SU-DHL-6 (cell line): ENCODE data around the gene TRIM58.

Experiments used
- H2AFZ ChIP-seq: fragments of 200-600 bp; sonication (generic); 2 replicates; pipeline ENCODE4 v1.6.1; 2014; ENCODE audit warnings: low read depth, mild to moderate bottlenecking, moderate library complexity, mixed read lengths, antibody characterized with exemption, low read length; ENCODE audit not compliant: severe bottlenecking
- H3F3A ChIP-seq: fragments of 200-600 bp; shearing (Covaris generic); 2 replicates; pipeline ENCODE4 v1.6.0; 2016; ENCODE audit warnings: antibody characterized with exemption, mild to moderate bottlenecking; ENCODE audit not compliant: insufficient read depth
- H3K27ac ChIP-seq: fragments of 200-600 bp; sonication (generic); 2 replicates; pipeline ENCODE4 v1.5.1; 2016; ENCODE audit warnings: low read depth, mild to moderate bottlenecking, low read length, moderate library complexity, mixed read lengths
- H3K27me3 ChIP-seq: fragments of 200-600 bp; sonication (generic), shearing (Covaris generic); 2 replicates; pipeline ENCODE4 v1.6.0; 2014; ENCODE audit warnings: mild to moderate bottlenecking, low read length
- H3K36me3 ChIP-seq: fragments of 200-600 bp; sonication (generic); 2 replicates; pipeline ENCODE4 v1.6.1; 2014; ENCODE audit warnings: mild to moderate bottlenecking, low read length, mixed read lengths
- H3K4me2 ChIP-seq: fragments of 300-600, 200-600 bp; shearing (Covaris generic), sonication (generic); 2 replicates; pipeline ENCODE4 v1.6.0; 2014; ENCODE audit warnings: low read length, low read depth, mild to moderate bottlenecking; ENCODE audit not compliant: poor library complexity, severe bottlenecking
- H3K4me3 ChIP-seq: fragments of 200-600 bp; sonication (generic); 2 replicates; pipeline ENCODE4 v1.5.1; 2014; ENCODE audit warnings: antibody characterized with exemption, low read length, mild to moderate bottlenecking, mixed read lengths; ENCODE audit not compliant: insufficient read depth, poor library complexity, severe bottlenecking
- H3K79me2 ChIP-seq: fragments of 200-600 bp; sonication (generic); 2 replicates; pipeline ENCODE4 v1.6.1; 2014; ENCODE audit warnings: mild to moderate bottlenecking, low read length, moderate library complexity; ENCODE audit not compliant: insufficient read depth
- H3K9ac ChIP-seq: fragments of 200-600 bp; sonication (generic); 2 replicates; pipeline ENCODE4 v1.7.0; 2014; ENCODE audit warnings: mild to moderate bottlenecking, low read length
- H3K9me2 ChIP-seq: fragments of 200-600 bp; sonication (generic); replicated peaks from 2 replicates; pipeline ENCODE4 v1.6.1; 2014; ENCODE audit warnings: low read length; ENCODE audit not compliant: insufficient read depth
- H3K9me3 ChIP-seq: fragments of 200-600 bp; sonication (generic); 2 replicates; pipeline ENCODE4 v1.6.1; 2014; ENCODE audit warnings: low read length, mixed read lengths; ENCODE audit not compliant: insufficient read depth
- H4K20me1 ChIP-seq: fragments of 200-600 bp; sonication (generic); 2 replicates; pipeline ENCODE4 v1.6.1; 2014; ENCODE audit warnings: low read depth, mild to moderate bottlenecking, antibody characterized with exemption, low read length, moderate library complexity, mixed read lengths
- EZH2phosphoT487 ChIP-seq: fragments of 200-600 bp; sonication (generic), shearing (Covaris generic); conservative IDR thresholded peaks from 2 replicates; pipeline ENCODE4 v1.6.1; 2018; ENCODE audit warnings: mild to moderate bottlenecking, antibody characterized with exemption, low read length, moderate library complexity, mixed read lengths
- TF ChIP-seq, protein P1 (sequence below): fragments of 200-600 bp; sonication (generic); IDR thresholded peaks from one replicate; pipeline ENCODE4 v1.5.1; 2017; ENCODE audit warnings: antibody characterized with exemption, mild to moderate bottlenecking, low read length, moderate library complexity; ENCODE audit not compliant: insufficient read depth, poor library complexity, severe bottlenecking

The TRIM58 gene

DNA sequence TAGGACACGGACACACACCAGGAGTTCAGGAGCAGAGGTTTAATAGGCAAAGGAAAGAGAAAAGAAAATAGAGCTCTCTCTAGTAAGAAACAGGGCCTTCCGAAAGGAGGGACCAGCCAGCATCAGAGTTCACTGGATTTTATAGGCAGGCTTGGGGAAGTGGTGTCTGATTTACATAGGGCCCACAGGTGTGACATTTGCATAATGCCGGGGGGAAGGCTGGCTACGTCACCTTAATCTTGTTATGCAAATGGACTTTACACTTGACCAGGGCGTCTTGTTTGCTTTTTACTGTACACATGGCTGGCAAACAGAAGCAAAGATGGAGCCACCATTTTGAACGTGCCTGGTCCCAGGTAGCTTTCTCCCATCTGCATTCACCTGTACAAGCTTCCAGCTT, 33.0 kb upstream of the TRIM58 start, which contains the start of gene OR14A16:
OR14A16 (minus strand) TSS at position 97 of the 400 bp plus-strand sequence. CDS start 8,390 bp downstream, outside the sequence.
- H3K9me3 ChIP-seq, result no peaks in the 10 kb centered on the region
- H3K4me3 ChIP-seq, result no peak within 1 kb of the TSS
- no peaks in the 10 kb centered on the region for H3K36me3 ChIP-seq
- no peaks in the 10 kb centered on the region for H3F3A ChIP-seq
- no peak within 1 kb of the TSS for H3K27ac ChIP-seq
- no peaks in the 10 kb centered on the region for H4K20me1 ChIP-seq
- no peak within 1 kb of the TSS for H3K9ac ChIP-seq
- H2AFZ ChIP-seq, result no peak within 1 kb of the TSS
- no peak within 1 kb of the TSS for H3K4me2 ChIP-seq
- no peaks in the 10 kb centered on the region for H3K27me3 ChIP-seq
- no peaks in the 10 kb centered on the region for H3K79me2 ChIP-seq
- TF ChIP-seq, protein P1, sequence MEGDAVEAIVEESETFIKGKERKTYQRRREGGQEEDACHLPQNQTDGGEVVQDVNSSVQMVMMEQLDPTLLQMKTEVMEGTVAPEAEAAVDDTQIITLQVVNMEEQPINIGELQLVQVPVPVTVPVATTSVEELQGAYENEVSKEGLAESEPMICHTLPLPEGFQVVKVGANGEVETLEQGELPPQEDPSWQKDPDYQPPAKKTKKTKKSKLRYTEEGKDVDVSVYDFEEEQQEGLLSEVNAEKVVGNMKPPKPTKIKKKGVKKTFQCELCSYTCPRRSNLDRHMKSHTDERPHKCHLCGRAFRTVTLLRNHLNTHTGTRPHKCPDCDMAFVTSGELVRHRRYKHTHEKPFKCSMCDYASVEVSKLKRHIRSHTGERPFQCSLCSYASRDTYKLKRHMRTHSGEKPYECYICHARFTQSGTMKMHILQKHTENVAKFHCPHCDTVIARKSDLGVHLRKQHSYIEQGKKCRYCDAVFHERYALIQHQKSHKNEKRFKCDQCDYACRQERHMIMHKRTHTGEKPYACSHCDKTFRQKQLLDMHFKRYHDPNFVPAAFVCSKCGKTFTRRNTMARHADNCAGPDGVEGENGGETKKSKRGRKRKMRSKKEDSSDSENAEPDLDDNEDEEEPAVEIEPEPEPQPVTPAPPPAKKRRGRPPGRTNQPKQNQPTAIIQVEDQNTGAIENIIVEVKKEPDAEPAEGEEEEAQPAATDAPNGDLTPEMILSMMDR, result no peak
- no peak for TF ChIP-seq EZH2phosphoT487
- H3K9me2 ChIP-seq, result no peaks in the 10 kb centered on the region

- no peaks in the 10 kb centered on the region for H3K9me2 ChIP-seq
- no peaks in the 10 kb centered on the region for H3K36me3 ChIP-seq
- H3K4me2 ChIP-seq, result no peak overlapping the region
- H2AFZ ChIP-seq, result no peak overlapping the region
- no peaks in the 10 kb centered on the region for H3K27me3 ChIP-seq
- H4K20me1 ChIP-seq, result no peaks in the 10 kb centered on the region
- H3K79me2 ChIP-seq, result no peaks in the 10 kb centered on the region
- H3K4me3 ChIP-seq, result no peak overlapping the region
- TF ChIP-seq, protein P1, result no peak
- TF ChIP-seq EZH2phosphoT487, result no peak
- no peak overlapping the region for H3K9ac ChIP-seq
- H3F3A ChIP-seq, result no peaks in the 10 kb centered on the region
- H3K27ac ChIP-seq, result no peak overlapping the region
- H3K9me3 ChIP-seq, result no peaks in the 10 kb centered on the region
Measured at GRCh38 chr1:247825362-247825761, 31.6 kb upstream of the TRIM58 start.

- no peaks in the 10 kb centered on the region for H3K27me3 ChIP-seq
- H3K9me2 ChIP-seq, result no peaks in the 10 kb centered on the region
- TF ChIP-seq EZH2phosphoT487, result no peak
- TF ChIP-seq, protein P1, result no peak
- H3K9me3 ChIP-seq, result no peaks in the 10 kb centered on the region
- H3K4me3 ChIP-seq, result no peak overlapping the region
- H2AFZ ChIP-seq, result no peak overlapping the region
- no peaks in the 10 kb centered on the region for H3K36me3 ChIP-seq
- H3K9ac ChIP-seq, result no peak overlapping the region
- H3K79me2 ChIP-seq, result no peaks in the 10 kb centered on the region
- H3K4me2 ChIP-seq, result no peak overlapping the region
- no peaks in the 10 kb centered on the region for H4K20me1 ChIP-seq
- no peaks in the 10 kb centered on the region for H3F3A ChIP-seq
- H3K27ac ChIP-seq, result no peak overlapping the region
Measured at GRCh38 chr1:247829656-247830055, 27.3 kb upstream of the TRIM58 start.
